ENCODE data around the gene MRGPRX1.

Gene MRGPRX1

GRCh38 chr11:18969720-18970119 lies 30.5 kb upstream of the MRGPRX1 start:
- no peak overlapping the region for H2BK5ac ChIP-seq (ENCODE audit: low read length)
- WGBS (ENCODE audit: extremely low coverage, insufficient coverage, low lambda C conversion rate), result no CpG with 5 or more reads among the region's 3 CpGs
- H3K4me1 ChIP-seq (ENCODE audit: control insufficient read depth, low read depth, low read length), result no peaks in the 10 kb centered on the region
- no peak overlapping the region for H2BK15ac ChIP-seq (replicated peaks; ENCODE audit: low read depth)
- H3K4ac ChIP-seq (ENCODE audit: low read depth, low read length), result no peak overlapping the region
- H3K4me2 ChIP-seq (ENCODE audit: low read length), result no peak overlapping the region
- H4K5ac ChIP-seq (ENCODE audit: low read length), result no peak overlapping the region
- H3K36me3 ChIP-seq (ENCODE audit: control insufficient read depth, insufficient read depth, low read length), result no peaks in the 10 kb centered on the region
- H3K18ac ChIP-seq (ENCODE audit: low read length), result no peak overlapping the region
- no peak overlapping the region for H3K23ac ChIP-seq (ENCODE audit: low read length)
- H3K9ac ChIP-seq (ENCODE audit: low read length), result no peak overlapping the region
- H2BK120ac ChIP-seq (ENCODE audit: low read depth, low read length), result no peak overlapping the region
- no peaks in the 10 kb centered on the region for H3K79me1 ChIP-seq (ENCODE audit: low read length)
- DNase-seq, result no peak
- no peak overlapping the region for H3K4me3 ChIP-seq (ENCODE audit: low read length)
- H3K27me3 ChIP-seq (ENCODE audit: insufficient read depth, low read length, poor library complexity), result no peaks in the 10 kb centered on the region
- H3K56ac ChIP-seq (ENCODE audit: low read length), result no peak overlapping the region
- no peak overlapping the region for H2AK5ac ChIP-seq (ENCODE audit: low read length)
- no peaks in the 10 kb centered on the region for H3K79me2 ChIP-seq (ENCODE audit: control insufficient read depth, insufficient read depth, low read length)
- no peak overlapping the region for H3K27ac ChIP-seq (ENCODE audit: low read depth, low read length)
- H4K8ac ChIP-seq (ENCODE audit: low read depth, low read length), result no peak overlapping the region

- WGBS (ENCODE audit: extremely low coverage, insufficient coverage, low lambda C conversion rate), result no CpG with 5 or more reads among the region's 1 CpG
- no peak overlapping the region for H3K4ac ChIP-seq (ENCODE audit: low read depth, low read length)
Measured at GRCh38 chr11:18958221-18958910, 19.2 kb upstream of the MRGPRX1 start.

GRCh38 chr11:18956630-18957029 lies 17.4 kb upstream of the MRGPRX1 start:
- no peak overlapping the region for H3K4me3 ChIP-seq (ENCODE audit: low read length)
- no peak overlapping the region for H4K5ac ChIP-seq (ENCODE audit: low read length)
- H2AK5ac ChIP-seq (ENCODE audit: low read length), result no peak overlapping the region
- no peak overlapping the region for H2BK15ac ChIP-seq (replicated peaks; ENCODE audit: low read depth)
- WGBS (ENCODE audit: extremely low coverage, insufficient coverage, low lambda C conversion rate), result no CpG with 5 or more reads among the region's 16 CpGs
- no peak overlapping the region for H3K4me2 ChIP-seq (ENCODE audit: low read length)
- H3K79me2 ChIP-seq (ENCODE audit: control insufficient read depth, insufficient read depth, low read length), result no peaks in the 10 kb centered on the region
- no peak overlapping the region for H3K9ac ChIP-seq (ENCODE audit: low read length)
- H3K36me3 ChIP-seq (ENCODE audit: control insufficient read depth, insufficient read depth, low read length), result no peaks in the 10 kb centered on the region
- H3K18ac ChIP-seq (ENCODE audit: low read length), result no peak overlapping the region
- H3K56ac ChIP-seq (ENCODE audit: low read length), result no peak overlapping the region
- H4K8ac ChIP-seq (ENCODE audit: low read depth, low read length), result no peak overlapping the region
- no peak overlapping the region for H3K27ac ChIP-seq (ENCODE audit: low read depth, low read length)
- H2BK5ac ChIP-seq (ENCODE audit: low read length), result no peak overlapping the region
- H2BK120ac ChIP-seq (ENCODE audit: low read depth, low read length), result no peak overlapping the region
- no peak overlapping the region for H3K23ac ChIP-seq (ENCODE audit: low read length)
- no peaks in the 10 kb centered on the region for H3K27me3 ChIP-seq (ENCODE audit: insufficient read depth, low read length, poor library complexity)
- H3K79me1 ChIP-seq (ENCODE audit: low read length), result no peaks in the 10 kb centered on the region
- no peak overlapping the region for H3K4ac ChIP-seq (ENCODE audit: low read depth, low read length)
- no peak for DNase-seq
- no peaks in the 10 kb centered on the region for H3K4me1 ChIP-seq (ENCODE audit: control insufficient read depth, low read depth, low read length)

More at GRCh38 chr11:18958221-18958910, 19.2 kb upstream of the MRGPRX1 start:
- Histone ChIP-seq H3K79me2 (ENCODE audit: control insufficient read depth, insufficient read depth, low read length) (no peaks in the 10 kb centered on the region), H3K27ac (ENCODE audit: low read depth, low read length) (no peak overlapping the region), H3K4me3 (ENCODE audit: low read length) (no peak overlapping the region), H3K9ac (ENCODE audit: low read length) (no peak overlapping the region), H3K27me3 (ENCODE audit: insufficient read depth, low read length, poor library complexity) (no peaks in the 10 kb centered on the region), H3K56ac (ENCODE audit: low read length) (no peak overlapping the region), H3K18ac (ENCODE audit: low read length) (no peak overlapping the region), H2BK15ac (replicated peaks; ENCODE audit: low read depth) (no peak overlapping the region), H3K23ac (ENCODE audit: low read length) (no peak overlapping the region), H3K79me1 (ENCODE audit: low read length) (no peaks in the 10 kb centered on the region), H3K4me1 (ENCODE audit: control insufficient read depth, low read depth, low read length) (no peaks in the 10 kb centered on the region), H2BK120ac (ENCODE audit: low read depth, low read length) (no peak overlapping the region), H3K4me2 (ENCODE audit: low read length) (no peak overlapping the region), H4K8ac (ENCODE audit: low read depth, low read length) (no peak overlapping the region), H2BK5ac (ENCODE audit: low read length) (no peak overlapping the region), H4K5ac (ENCODE audit: low read length) (no peak overlapping the region), H3K36me3 (ENCODE audit: control insufficient read depth, insufficient read depth, low read length) (no peaks in the 10 kb centered on the region), H2AK5ac (ENCODE audit: low read length) (no peak overlapping the region)
- peak; percentile 78 for DNase-seq

- Histone ChIP-seq H3K27ac (ENCODE audit: low read depth, low read length) (no peak overlapping the region), H3K56ac (ENCODE audit: low read length) (no peak overlapping the region), H3K23ac (ENCODE audit: low read length) (no peak overlapping the region), H2BK5ac (ENCODE audit: low read length) (no peak overlapping the region), H3K27me3 (ENCODE audit: insufficient read depth, low read length, poor library complexity) (no peaks in the 10 kb centered on the region), H3K4ac (ENCODE audit: low read depth, low read length) (no peak overlapping the region), H3K4me1 (ENCODE audit: control insufficient read depth, low read depth, low read length) (no peaks in the 10 kb centered on the region), H2BK120ac (ENCODE audit: low read depth, low read length) (no peak overlapping the region), H3K4me3 (ENCODE audit: low read length) (no peak overlapping the region), H2AK5ac (ENCODE audit: low read length) (no peak overlapping the region), H3K9ac (ENCODE audit: low read length) (no peak overlapping the region), H4K5ac (ENCODE audit: low read length) (no peak overlapping the region), H3K18ac (ENCODE audit: low read length) (no peak overlapping the region), H3K79me2 (ENCODE audit: control insufficient read depth, insufficient read depth, low read length) (no peaks in the 10 kb centered on the region), H2BK15ac (replicated peaks; ENCODE audit: low read depth) (no peak overlapping the region), H3K79me1 (ENCODE audit: low read length) (no peaks in the 10 kb centered on the region), H3K4me2 (ENCODE audit: low read length) (no peak overlapping the region), H3K36me3 (ENCODE audit: control insufficient read depth, insufficient read depth, low read length) (no peaks in the 10 kb centered on the region), H4K8ac (ENCODE audit: low read depth, low read length) (no peak overlapping the region)
- DNase-seq, result peak; percentile 85
- WGBS (ENCODE audit: extremely low coverage, insufficient coverage, low lambda C conversion rate), result no CpG with 5 or more reads among the region's 5 CpGs
Measured at GRCh38 chr11:18936002-18936673, 3.1 kb downstream of the MRGPRX1 start.

GRCh38 chr11:18934195-18934814 lies 4.9 kb downstream of the MRGPRX1 start:
- DNase-seq, result no peak
- Histone ChIP-seq H2BK15ac (replicated peaks; ENCODE audit: low read depth) (no peak overlapping the region), H3K4me1 (ENCODE audit: control insufficient read depth, low read depth, low read length) (no peaks in the 10 kb centered on the region), H3K4ac (ENCODE audit: low read depth, low read length) (no peak overlapping the region), H3K4me3 (ENCODE audit: low read length) (no peak overlapping the region), H3K79me2 (ENCODE audit: control insufficient read depth, insufficient read depth, low read length) (no peaks in the 10 kb centered on the region), H3K79me1 (ENCODE audit: low read length) (no peaks in the 10 kb centered on the region), H3K4me2 (ENCODE audit: low read length) (no peak overlapping the region), H3K27me3 (ENCODE audit: insufficient read depth, low read length, poor library complexity) (no peaks in the 10 kb centered on the region), H2BK5ac (ENCODE audit: low read length) (no peak overlapping the region), H2BK120ac (ENCODE audit: low read depth, low read length) (no peak overlapping the region), H3K18ac (ENCODE audit: low read length) (no peak overlapping the region), H4K5ac (ENCODE audit: low read length) (no peak overlapping the region), H3K9ac (ENCODE audit: low read length) (no peak overlapping the region), H2AK5ac (ENCODE audit: low read length) (no peak overlapping the region), H3K27ac (ENCODE audit: low read depth, low read length) (no peak overlapping the region), H3K23ac (ENCODE audit: low read length) (no peak overlapping the region), H3K56ac (ENCODE audit: low read length) (no peak overlapping the region), H3K36me3 (ENCODE audit: control insufficient read depth, insufficient read depth, low read length) (no peaks in the 10 kb centered on the region), H4K8ac (ENCODE audit: low read depth, low read length) (no peak overlapping the region)
- WGBS (ENCODE audit: extremely low coverage, insufficient coverage, low lambda C conversion rate), result no CpG with 5 or more reads among the region's 22 CpGs
